Left lobe of liver (tissue), 2 donors: Measurements from ENCODE around the gene CLEC1B. TPM values are rescaled to one million over a fixed set of nuclear protein-coding genes. Genes with fewer than 3 reads are reported as not detected.
"Not testable (repeated sequence)": the region's sequence is repeated elsewhere in the genome, so short reads cannot be mapped to it uniquely, and the experiment has no call there.

ENCODE experiments used
- ATAC-seq: fragments of 200-7000 bp; cut with Tn5 transposase; one replicate; pipeline ENCODE4 v1.9.1; 2020; ENCODE audit warnings: mild to moderate bottlenecking, moderate library complexity
- DNase-seq: peaks from one replicate; pipeline ENCODE4 v3.0.0-alpha.2; 2020; ENCODE audit warnings: low spot score
- total RNA-seq: library from RNA; stranded (reverse); gene quantifications from one replicate; pipeline ENCODE4 v1.2.1, GENCODE V29; 2021
- donor health status: DM: no; HTN: no; CAD: no; lungs with moderate emphysema.
- donor health status: DM: no; HTN: yes; CAD: no.

CLEC1B gene
- total RNA-seq, 1 donor from 2014 or later: 10.7 TPM

DNA sequence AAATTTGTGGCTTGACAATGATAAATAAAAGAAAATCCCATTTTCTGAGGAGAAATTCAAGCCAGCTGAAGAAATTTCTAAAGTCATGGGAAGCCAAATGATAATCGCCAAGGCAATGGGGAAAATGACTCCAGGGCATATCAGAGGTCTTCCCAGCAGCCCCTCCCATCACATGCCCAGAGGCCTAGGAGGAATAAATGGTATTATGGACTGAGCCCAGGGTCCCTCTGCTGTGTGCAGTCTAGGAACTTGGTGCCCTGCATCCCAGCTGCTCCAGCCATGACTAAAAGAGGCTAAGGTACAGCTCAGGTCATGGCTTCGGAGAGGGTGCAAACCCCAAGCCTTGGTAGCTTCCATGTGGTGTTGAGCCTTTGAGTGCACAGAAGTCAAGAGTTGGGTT lies 23.3 kb downstream of the CLEC1B start:
- ATAC-seq (no peak), DNase-seq (no peak)

DNA sequence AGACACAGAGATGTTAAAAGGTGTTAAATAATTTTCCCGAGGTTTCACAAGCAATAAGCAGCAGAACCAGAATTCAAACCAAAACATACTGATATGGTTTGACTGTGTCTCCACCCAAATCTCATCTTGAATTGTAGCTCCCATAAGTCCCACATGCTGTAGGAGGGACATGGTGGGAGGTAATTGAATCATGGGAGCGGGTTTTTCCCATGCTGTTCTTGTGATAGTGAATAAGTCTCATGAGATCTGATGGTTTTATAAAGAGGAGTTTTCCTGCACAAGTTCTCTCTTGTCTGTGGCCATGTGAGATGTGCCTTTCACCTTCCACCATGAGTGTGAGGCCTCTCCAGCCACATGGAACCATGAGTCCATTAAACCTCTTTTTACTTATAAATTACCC lies 24.2 kb downstream of the CLEC1B start:
- not testable (repeated sequence) for DNase-seq, ATAC-seq

DNA sequence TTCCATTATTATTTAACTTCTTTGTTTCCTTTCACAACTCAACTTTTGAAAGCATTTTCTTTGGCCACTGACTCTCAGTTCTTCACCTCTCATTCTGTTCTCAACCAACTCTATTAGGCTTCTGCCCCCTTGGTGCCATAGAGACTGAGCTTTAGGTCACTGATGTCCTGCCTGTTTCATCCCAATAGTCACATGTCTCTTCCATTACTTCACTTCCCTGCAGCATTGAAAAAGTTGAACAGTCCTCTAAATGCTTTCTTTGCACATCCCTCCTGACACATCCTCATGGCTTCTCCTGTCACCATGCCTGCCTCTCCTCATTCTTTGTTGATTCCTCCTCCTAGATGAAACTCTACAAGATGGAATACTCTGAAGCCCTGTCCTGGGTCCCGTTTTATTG lies 25.0 kb downstream of the CLEC1B start:
- ATAC-seq (no peak), DNase-seq (no peak)

DNA sequence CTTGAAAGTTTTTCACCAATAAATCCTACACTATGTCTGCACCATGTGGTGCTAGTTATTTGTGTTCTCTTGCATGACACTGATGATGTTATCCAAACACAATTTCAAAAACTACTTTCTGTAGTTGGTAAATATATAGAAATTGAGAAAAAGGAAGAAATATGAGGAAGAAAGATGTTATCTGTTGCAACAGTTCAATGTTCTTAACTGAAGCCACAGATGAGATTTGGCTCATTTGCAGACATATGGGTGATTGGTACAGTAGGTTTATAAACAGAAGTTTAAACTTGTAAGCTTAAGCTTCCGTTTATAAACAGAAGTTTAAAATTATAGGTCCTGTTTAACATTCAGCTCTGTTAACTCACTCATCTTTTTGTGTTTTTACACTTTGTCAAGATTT lies 27.7 kb downstream of the CLEC1B start, which contains the start of gene CLEC12A:
CLEC12A (plus strand) TSS at position 229 of the 400 bp plus-strand sequence. CDS start 188 bp downstream, outside the sequence.
- no peak for ATAC-seq
- no peak for DNase-seq

DNA sequence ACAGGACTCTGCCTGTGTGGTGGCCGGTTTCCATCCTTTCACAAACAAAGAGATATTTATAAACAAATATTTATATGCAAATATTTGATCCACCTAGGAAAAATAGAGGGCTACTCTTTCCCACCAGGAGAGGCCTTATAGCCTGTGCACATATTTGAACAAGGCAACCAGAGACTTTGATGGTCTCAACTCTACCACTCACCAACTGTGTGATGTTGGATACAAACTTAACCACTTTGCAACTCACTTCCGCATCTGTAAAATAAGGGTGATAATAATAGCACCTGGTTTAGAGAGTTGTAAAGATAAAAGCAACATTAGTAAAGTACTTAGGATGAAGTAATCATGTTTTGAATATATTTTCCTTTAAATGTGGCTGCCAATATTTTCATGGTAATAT lies 29.2 kb downstream of the CLEC1B start:
- no peak for DNase-seq
- no peak for ATAC-seq

DNA sequence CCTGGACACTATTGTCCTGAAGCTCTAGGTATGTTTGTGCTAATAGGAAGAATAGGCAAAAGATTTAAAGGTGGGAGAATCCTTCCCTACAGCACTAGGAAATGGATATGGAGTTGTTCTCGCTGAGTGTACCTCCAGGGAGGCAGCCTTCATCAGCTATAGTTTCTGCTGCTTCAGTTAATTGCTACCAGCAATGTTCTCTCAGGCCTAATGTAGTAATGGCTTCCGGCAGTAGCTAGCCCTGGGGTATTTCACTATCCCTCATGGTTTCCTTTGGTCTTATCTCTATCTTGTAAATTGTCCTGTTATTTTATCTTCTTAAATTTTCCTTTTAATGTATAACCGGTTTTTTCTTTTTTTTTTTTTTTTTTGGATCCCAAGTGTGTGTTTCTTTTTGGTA lies 37.0 kb downstream of the CLEC1B start:
- no peak for DNase-seq
- ATAC-seq: no peak

DNA sequence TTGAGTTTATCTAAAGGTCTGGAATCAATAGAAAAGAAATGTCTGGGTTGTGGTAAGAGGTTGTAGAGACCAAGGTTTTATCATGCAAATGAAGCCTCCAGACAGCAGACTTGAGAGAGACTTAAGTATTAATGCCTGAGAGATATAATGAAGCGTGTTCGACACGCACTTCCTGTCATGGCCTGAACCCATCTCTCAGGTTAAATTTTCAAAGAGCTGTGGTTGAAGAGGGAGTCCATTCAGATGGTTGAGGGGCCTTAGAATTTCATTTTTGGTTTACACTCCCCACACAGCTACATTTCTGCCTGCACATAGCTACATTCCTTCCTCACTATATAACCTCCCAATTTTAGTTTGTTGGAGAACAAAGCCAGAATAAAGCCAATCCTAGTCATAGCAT lies 37.8 kb downstream of the CLEC1B start:
- DNase-seq (no peak), ATAC-seq (no peak)

DNA sequence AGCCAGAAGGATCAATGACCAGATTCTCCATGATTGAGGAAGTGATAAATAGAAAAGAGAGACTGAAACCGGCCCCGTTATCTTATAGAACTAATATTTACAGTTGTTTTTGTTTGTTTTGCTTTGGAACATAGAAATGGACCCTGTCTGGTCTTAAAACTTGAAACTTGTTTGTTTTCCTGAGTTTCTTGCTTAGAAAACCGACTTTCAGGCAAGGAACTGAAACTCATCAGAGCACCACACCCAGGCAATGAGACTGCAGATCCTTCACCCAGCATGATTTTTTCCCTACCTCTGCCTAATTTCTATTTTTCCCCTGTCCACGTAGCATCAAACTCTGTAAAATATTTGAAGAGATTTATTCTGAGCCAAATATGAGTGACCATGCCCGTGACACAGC lies 38.3 kb downstream of the CLEC1B start:
- ATAC-seq (no peak), DNase-seq (no peak)

DNA sequence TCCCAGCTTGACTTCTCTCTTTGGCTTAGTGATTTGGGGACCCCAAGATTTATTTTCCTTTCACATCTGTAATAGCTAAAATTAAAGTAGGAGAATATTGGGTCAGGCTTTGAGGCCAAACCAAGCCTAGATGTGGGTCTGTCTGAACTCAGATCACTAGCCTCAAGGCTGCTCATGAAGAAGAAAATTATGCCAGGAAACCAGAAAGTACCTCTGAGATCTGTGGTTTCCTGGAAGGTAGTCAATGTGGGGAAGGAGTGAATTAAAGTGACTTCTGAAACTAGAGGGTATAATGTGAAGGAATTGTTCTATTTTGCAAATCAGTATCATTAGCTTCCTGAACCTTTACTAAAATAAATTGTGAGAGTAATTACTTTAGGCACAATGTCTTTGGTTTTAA lies 41.1 kb downstream of the CLEC1B start:
- no peak for ATAC-seq
- DNase-seq: no peak

DNA sequence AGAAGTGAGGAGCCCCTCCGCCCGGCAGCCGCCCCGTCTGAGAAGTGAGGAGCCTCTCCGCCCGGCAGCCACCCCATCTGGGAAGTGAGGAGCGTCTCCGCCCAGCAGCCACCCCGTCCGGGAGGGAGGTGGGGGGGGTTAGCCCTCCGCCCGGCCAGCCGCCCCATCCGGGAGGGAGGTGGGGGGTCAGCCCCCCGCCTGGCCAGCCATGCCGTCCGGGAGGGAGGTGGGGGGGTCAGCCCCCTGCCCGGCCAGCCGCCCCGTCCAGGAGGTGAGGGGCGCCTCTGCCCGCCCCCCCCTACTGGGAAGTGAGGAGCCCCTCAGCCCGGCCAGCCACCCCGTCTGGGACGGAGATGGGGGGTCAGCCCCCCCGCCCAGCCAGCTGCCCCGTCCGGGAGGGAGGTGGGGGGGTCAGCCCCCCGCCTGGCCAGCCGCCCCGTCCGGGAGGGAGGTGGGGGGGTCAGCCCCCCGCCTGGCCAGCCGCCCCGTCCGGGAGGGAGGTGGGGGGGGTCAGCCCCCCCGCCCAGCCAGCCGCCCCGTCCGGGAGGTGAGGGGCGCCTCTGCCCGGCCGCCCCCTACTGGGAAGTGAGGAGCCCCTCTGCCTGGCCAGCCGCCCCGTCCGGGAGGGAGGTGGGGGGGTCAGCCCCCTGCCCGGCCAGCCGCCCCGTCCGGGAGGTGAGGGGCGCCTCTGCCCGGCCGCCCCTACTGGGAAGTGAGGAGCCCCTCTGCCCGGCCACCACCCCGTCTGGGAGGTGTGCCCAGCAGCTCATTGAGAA lies 45.8 kb downstream of the CLEC1B start:
- ATAC-seq, DNase-seq: not testable (repeated sequence)

DNA sequence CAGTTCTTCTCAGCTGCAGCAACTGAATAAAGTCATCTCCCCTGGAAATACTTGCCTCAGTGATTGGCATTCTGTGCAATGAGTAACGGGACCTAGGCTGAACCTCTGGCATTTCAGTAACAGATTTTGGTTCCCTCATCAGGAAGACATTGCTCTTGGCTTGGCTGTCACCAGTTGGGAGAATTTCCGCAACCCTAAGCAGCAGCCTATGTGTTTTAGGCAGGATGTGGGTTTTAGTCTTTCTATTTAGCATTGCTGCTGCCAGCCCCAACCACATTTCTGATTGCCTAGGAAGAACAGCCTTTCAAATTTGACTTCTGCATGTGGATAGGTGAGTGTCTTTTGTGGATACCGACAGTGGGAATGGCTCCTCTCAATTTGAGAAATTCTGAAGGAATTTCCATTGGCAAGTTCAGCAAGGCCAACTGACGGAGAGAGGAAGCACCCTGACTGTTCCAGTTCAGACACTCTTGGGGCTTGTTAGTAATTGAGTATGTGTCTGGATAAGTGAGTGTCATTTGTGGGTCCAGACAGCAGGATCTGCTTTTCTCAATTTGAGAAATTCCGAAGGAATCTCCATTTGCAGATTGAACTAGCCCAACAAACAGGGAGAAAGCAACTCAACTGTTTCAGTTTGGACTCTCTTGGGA lies 47.8 kb downstream of the CLEC1B start:
- no peak for DNase-seq
- ATAC-seq: no peak

DNA sequence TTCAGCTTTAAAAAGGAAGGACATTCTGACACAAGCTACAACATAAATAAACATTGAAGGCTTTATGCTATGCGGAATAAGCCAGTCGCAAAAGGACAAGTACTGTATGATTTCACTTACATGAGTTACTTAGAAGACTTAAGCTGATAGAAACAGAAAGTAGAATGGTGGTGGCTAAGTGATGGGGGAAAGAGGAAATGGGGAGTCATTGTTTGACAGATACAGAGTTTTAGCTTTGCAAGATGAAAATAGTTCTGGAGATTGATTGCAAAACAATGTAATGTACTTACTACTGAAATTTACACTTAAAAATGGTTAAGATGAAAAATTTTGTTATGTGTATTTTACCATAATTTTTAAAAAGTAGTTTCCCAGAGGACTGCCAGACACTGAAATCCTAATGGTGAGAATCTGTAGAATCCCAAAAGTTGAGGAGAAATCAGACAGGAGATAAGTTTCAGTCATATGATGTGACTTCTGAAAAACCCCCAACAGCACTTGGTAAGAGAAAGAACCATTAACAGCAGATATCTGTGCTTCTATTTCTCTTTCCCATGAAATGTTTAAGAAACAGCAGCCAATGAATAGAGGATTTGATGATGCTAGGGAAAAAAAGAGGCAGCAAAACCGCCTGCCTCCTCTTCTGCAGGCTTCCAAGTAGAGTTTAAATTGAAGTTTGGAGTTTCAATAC lies 50.2 kb downstream of the CLEC1B start:
- DNase-seq: no peak
- ATAC-seq: no peak

DNA sequence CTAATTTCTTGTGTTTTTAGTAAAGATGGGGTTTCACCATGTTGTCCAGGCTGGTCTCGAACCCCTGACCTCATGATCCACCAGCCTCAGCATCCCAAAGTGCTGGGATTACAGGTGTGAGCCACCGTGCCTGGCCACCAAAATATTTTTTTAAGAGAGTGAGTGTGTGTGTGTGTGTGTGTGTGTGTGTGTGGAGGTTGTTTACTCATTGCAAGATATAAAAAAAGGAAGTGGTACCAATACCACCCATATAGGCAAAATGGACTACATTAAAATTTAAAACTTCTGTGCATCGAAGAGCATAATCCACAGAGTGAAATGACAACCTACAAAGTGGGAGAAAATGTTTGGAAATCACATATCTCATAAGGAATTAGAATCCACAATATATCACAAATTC lies 51.2 kb downstream of the CLEC1B start:
- DNase-seq: no peak
- ATAC-seq: no peak

DNA sequence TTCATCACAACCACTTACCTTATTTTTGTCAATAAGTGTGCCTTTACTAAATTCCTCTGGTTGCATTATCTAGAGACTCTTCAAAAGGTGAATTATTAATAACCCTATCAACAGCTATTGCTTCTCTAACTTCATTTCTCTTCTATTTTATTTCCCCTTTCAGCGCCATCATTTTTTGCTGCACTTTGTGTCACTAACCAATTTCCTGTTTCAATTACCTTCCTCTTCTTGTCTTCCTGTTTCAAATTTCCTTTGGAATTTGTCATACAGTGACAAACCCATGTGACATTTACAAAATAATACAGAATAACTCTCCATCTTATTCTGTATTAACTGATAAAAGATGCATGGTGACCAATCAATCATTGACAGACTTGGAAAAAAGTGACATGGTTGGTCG lies 54.5 kb downstream of the CLEC1B start:
- ATAC-seq: no peak
- DNase-seq: no peak

DNA sequence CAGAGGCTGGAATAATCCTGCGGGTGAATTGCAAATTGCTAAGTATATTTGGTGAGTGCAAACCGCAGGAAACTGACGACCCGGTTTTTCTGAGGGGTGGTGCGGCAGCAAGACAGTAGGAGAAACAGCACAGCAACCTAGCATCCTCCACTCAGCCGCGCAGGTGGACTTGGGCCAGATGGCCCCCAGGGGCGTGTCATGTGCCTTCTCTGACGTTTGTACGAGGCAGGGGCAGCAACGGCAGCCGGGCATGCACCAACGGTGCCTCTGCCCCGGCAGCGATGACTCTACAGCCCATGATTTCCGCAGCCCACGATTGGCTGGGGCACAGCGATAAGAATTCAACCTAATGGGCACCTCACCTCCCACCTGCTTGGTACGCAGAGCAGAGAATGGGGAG lies 55.7 kb downstream of the CLEC1B start:
- DNase-seq (no peak), ATAC-seq (no peak)

Other genes with a start within 250 kb of the CLEC1B start
- gene CD69, start 238.2 kb downstream of the CLEC1B start, total RNA-seq: 0.53 TPM
- gene KLRF1, start 171.6 kb downstream of the CLEC1B start, total RNA-seq: not detected
- 1.4 TPM for gene CLEC2B, start 129.8 kb downstream of the CLEC1B start, total RNA-seq
- not detected for gene KLRF2, start 117.6 kb downstream of the CLEC1B start, total RNA-seq
- not detected for gene CLEC2A, start 66.8 kb downstream of the CLEC1B start, total RNA-seq
- gene CLEC12A, start 27.7 kb downstream of the CLEC1B start, total RNA-seq: 0.38 TPM
- gene CLEC12B, start 11.5 kb upstream of the CLEC1B start, total RNA-seq: not detected
- not detected for gene CLEC9A, start 31.6 kb upstream of the CLEC1B start, total RNA-seq
- 0.70 TPM for gene CLEC1A, start 99.9 kb upstream of the CLEC1B start, total RNA-seq
- gene CLEC7A, start 131.1 kb upstream of the CLEC1B start, total RNA-seq: 1.2 TPM
- 0.50 TPM for gene OLR1, start 173.0 kb upstream of the CLEC1B start, total RNA-seq
- not detected for gene TMEM52B, start 179.9 kb upstream of the CLEC1B start, total RNA-seq
- gene GABARAPL1, start 213.8 kb upstream of the CLEC1B start, total RNA-seq: 92.9 TPM